Non-pigmented ciliary epithelial cell (primary cell): ENCODE results near the gene DLG1.

Source experiments
- DNase-seq: peaks from one replicate; pipeline ENCODE4 v3.0.0-alpha.2; 2010; ENCODE audit warnings: low read depth

Gene DLG1

DNA sequence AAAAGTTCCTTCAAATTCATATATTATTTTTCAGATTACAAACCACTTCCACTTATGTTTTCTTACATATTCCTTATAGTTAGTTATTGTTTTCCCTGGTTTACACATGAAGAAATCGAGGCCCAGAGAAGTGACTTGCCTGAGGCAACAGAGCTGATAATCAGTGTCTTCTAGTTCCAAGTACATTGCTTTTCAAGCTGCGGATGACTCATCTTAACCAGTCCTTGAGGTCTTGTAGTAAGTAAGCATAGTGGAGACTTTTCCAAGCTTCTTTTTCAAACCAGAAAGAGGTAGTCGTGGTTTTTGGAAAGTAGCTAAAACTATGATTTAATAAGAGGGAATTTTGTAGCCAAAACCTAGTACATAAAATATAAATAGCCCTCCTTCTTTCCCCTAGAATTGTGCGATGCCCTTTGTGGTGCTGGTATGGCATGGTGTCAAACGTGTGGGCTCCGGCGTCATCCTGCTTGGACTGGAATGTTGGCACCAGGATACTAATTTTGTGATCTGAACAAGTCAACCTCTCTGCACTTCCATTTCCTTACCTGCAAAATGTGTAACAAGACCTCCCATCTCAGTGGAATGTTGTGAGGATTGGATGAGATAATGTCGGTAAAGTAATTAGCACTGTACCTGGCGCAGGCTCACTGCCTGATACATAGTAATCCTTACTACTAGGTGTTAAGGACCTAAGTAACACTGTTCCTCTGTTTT is 19.0 kb upstream of the DLG1 start:
- peak; percentile 93 for DNase-seq

DNA sequence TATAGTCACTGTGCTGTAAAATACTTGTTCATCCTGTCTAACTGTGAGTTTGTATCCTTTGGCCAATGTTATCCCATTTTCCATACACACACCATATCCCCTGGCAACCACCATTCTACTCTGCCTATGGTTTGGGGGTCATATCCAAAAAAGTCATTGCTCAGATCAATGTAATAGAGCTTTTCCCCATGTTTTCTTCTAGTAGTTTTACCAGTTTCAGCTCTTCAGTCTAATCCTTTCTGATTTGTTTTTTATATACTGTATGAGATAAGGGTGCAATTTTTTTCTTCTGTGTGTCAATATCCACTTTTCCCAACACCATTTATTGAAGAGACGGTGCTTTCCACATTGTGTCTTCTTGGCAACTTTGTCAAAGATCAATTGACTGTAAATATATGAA is 14.0 kb upstream of the DLG1 start:
- no peak for DNase-seq

DNA sequence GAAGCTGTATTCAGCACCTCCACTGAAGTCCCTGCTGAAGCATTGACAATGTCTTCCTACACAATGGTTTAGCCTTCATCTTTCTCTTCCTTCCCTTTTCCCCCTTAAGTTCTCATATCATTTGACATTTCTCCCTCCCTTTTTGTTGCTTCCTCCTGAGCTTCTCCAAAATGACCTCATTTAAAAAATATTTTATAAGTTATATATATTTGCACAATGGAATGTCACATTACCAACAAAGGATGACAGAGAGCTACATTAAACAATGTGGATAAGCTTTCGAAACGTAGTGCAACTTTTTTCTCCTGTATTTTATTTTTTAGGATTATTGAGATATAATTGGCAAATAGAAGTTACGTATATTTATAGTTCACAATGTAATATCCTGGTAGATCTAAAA is 13.2 kb upstream of the DLG1 start:
- DNase-seq: no peak

DNA sequence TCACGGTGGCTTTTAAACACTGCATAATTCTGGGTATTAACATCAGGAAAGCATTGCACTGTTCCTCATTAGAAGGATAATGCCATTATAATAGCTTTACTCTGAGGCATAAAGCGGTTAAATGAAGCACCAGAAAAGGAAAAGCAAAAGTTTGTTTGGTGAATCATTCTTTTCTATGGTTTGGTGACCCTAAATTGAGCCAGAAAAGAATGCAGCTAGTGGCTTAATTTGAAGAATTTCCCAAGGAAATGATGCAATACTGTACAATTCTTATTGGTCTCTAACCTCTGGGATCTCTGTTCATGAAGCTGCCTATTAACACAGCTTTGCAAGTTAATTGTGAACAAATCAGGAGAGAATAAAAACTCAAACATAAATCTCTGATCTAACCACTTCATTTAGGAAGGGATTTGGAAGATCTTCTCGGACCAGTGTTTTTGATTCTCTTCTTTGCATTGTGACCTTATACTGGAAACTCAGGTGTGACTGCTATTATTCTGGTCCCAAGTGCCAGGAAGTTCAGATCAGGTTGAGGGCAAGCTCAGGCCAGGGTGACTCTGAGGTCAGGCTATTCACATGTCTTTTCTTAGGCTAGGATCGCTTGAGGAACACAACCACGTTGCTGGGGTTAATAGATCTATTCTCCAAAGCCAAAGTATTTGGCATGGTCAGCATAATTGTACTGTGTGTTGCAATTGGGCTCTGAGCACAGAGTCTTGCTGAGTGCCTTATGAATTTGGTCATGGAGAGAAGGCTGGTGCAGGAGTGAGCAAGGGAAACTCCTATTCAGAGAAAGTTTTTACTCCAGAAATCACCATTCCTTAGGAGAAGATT is 11.3 kb upstream of the DLG1 start:
- DNase-seq: peak; percentile 89

DNA sequence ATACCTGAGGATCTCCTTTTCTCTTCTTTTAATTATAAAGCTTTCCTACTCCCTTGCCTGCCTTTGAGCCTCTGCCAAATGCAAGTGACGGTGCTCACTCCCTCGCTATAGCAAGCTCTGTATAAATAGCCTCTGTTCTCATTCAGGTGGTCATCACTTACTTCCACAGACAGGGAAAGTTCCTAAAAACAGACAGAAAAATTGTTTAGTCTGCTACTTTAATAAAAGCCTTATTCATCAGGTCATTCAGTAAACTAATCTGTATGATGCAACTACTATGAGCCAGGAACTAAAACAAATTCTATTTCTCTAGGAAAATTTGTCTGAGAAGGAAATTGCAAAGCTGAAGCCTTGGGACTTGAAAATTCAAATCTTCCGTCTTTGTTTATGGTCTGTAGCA is 10.2 kb upstream of the DLG1 start:
- DNase-seq: no peak

DNA sequence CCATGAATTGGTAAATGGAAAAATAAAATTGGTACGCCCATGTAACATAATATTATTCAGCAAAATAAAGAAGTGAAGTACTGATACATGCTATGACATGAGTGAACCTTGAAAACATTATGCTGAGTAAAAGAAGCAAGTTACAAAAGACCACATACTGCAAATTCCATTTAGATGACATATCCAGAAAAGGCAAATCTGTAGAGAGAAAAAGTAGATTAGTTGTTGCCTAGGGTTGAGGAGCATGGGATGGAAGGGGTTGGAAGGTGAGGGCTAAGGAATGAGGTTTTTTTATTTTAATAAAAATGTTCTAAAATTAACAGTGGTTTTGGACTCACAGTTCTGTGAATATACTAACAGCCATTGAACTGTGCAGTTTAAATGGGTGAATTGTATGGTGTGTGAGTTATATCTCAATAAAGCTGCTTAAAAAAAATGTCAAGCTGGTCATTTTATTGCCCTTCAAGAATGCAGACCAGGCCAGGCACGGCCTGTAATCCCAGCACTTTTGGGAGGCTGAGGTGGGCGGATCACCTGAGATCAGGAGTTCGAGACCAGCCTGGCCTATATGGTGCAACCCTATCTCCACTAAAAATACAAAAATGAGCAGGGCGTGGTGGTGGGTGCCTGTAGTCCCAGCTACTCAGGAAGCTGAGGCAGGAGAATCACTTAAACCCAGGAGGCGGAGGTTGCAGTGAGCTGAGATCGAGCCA is 8.1 kb upstream of the DLG1 start:
- peak; percentile 85 for DNase-seq

DNA sequence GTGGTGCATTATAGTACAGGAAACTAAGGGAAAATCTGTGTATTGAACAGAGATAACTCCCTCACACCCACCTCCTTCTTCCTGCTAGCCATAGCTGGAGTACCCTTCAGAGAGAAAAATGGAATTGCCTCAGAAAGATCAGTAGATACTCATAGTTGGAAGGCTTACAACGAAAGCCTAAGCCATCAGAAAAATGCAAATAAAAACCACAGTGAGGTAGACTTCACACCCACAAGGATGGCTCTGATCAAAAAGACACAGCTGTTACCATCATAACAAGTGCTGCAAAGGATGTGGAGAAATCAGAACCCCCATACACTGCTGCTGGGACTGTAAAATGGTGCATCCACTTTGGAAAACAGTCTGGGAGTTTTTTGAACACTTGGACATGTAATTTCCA is 7.4 kb upstream of the DLG1 start:
- DNase-seq: peak; percentile 83

DNA sequence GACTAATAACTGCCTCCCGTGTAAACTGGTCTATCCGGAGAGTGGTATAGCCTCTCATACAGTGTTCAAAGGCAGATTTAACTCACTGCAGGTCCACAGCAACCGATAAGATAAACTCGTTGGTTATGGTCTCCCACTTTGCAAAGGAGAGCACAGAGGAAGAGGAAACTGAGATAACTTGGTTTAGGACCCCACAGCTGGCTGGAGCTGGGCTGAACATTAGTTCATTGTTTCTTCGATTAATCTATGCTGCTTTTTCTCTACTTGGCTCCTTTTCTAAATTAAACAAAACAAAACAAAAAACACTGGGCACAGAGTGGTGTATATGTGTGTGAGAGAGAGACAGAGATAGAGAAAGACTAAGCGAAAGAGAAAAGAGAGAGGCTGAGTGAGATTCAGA is 5.0 kb upstream of the DLG1 start:
- no peak for DNase-seq

DNA sequence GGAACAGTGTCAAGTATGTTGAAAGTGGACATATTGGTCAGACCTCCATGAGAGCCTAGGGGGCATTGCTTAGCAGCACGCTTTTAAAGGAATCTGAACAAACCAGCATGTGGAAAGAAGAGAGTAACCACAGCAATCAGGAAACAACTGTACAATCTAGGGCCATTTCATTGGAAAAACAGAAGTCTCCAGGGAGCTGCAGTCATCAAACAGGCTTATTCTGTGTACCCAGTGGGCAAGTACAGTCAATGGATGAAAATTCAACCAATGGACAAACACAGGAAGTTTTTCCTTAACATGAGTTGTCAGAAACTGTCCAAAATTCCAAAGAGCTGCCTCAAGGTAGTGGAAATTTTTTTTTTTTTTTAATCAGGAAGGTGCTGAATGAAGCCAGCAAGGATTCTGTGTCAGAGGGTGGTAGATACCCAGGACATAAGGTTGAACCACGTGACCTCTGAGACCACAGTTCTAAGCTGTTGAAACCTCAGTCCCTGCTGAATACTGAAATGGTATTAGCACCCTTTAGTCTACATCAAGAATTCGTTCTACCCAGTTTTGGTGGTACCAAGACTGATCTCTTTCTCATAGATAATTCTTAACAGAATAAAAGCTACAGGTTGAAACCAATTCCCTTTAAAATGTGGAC is 4.4 kb upstream of the DLG1 start:
- no peak for DNase-seq

DNA sequence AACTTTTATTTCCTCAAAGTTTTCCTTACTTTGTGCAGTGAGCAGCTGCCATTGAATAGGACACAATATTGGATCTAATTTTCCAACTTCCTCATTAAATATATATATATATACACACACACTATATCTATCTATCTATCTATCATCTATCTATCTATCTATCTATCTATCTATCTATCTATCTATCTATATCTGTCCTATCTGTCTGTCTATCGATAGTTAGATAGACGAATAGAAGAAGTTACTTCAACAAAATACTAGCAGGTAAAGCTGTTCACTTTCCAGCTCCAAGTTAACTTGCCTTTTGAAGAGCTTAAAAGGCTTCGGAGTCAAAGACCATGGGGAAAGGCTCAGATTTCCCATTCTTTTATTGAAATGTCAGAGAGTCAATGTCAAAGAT is 3.6 kb upstream of the DLG1 start:
- no peak for DNase-seq

DNA sequence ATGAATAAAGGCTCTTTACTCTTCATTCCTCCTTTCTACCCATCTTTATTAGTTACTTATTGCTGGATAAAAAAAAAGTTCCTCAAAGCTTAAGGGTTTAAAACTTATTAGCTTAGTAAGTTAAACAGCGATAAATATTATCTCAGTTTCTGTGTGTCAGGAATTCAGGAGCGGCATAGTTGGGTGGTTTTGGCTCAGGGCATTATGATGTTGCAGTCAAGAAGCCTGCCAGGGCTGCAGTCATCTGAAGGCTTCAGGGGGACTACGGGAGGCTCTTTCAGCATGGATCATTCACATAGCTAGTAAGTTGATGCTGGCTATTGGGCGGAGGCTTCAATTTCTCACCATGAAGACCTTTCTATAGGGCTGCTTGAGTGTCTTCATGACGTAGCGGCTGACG is 1.9 kb upstream of the DLG1 start:
- no peak for DNase-seq

DNA sequence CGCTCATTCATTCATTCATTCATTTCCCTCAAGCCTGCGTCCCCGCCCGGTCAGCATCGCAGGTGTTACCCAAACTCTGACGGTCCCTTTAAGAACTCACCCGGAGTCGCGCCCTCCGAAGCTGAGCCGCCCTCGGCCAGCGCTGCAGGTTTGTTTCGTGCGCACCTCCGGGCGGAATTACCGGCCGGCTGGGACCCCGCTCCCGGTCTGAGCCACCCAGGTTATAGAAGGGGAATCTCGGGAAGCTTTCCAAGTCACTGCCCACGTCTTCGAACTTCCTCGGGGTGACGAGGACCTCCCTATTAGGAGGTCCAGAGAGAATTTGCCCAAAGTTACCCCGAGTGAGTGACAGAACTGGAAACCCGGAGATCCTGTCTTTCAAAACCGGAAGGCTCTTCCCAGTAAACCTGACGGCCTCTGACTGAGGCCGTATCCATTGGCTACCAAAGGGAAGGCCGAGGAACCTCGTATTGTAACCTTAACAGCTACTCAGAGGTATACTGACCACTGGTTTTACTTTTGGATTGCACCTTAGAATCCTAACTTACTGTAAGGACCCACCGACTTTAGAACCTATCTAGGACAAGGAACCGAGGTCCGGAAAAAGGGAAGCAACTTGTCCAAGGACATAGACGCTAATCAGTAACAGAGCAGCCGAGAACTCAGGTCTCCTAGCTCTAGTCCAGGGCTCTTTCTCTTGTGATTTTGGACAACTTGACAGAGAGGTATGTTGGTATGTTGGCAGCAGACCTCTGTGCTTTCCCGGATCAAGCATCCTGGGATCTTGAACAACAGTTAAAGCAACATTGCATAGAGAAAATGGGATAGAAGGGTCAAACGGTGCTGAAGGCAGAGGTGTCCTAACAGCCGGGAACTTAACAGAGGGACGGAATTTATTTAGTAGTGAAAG is 788 bp upstream of the DLG1 start:
- no peak for DNase-seq

DNA sequence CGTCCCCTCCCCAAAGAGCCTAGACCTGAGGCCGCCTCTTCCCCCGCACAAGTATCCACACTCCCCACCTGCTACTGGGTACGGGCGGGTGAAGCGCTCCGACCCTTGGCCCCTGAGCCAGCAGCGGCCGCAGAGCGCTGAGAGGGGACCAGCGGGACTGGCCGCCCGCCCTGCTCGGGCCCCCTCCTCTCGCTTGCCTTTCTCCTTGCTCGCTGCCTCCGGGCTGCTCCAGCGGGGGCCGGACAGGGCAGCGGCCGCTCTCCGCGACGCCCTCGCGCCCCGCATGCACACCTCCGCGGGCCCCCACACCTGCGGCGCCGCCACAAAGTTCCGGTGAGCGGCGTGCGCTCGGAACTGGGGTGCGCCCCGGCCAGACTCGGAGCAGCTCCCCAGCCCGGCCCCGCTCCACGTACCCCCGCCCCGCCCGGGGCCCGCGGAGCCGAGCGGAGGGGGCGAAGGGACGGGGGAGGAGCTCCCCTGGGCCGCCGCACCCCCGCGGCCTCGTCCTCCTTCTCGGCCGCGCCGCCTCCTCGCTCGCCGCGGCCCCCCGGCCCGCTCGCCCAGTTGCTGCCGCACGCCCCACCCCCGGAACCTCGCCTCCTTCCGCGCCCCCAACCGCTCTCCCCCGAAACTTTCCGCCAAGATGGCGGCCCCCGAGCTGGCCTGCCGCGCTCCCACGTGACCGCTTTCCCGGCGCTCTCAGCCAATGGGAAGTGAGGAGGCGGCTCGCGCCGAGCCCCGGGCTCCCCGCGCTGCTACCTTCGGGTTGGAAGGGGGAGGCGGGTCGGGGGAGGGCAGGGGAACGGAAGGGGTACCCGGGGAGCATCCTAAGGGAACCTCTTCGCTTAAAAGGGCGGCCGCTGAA is 704 bp downstream of the DLG1 start:
- no peak for DNase-seq

DNA sequence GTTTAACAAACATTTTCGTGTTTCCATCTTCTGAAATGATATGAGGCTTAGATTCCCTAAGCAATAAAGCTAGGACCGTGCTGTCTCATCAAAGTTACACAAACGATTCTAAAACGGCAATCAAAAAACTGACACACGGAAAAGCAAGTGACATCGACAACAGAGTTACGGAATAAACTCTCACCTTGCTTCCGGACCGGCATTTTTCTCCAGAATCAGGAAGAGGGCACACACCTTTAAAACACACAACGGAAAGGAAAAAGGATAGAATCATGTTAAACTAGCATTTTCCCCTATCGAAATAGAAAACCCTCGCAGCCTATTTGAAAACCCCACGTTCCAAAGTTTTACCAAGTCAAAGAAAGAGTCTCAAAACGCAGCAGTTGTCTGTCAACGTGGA is 1.4 kb downstream of the DLG1 start:
- DNase-seq: no peak

DNA sequence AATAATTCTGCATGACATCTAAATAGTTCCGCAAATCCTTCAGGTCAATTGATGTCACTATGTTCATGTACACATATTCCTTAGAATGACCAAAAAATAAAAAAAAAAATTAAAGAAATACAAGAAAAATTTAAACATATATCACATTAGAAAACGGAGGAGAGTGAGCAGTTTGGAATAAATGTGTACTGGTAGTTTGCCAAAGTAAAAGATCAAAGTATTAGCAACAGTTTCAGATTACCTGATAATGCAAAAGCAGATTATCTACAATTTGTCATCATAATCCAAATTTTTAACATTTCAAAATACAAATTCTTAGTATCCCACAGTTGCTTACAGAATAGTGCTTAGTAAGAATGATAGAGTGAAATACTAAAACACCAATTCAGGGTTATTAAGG is 1.9 kb downstream of the DLG1 start:
- no peak for DNase-seq

DNA sequence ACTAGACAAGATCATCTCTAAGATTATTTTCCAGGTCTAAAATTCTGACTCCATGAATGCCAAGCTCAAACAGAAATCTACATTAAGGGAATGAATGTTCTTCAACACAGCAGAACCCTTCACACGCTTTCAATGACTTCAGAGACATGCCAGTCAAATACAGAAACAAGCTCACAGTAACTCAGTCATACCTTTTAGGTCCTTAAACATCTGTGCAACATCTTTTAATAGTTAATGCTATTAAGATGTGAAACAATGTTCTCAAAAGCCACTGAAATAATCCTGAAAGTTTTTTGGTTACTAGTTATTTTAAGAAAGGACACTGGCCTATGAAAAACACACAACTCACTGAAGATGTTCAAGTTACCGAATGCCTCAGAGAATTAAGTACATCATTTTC is 2.5 kb downstream of the DLG1 start:
- DNase-seq: no peak

DNA sequence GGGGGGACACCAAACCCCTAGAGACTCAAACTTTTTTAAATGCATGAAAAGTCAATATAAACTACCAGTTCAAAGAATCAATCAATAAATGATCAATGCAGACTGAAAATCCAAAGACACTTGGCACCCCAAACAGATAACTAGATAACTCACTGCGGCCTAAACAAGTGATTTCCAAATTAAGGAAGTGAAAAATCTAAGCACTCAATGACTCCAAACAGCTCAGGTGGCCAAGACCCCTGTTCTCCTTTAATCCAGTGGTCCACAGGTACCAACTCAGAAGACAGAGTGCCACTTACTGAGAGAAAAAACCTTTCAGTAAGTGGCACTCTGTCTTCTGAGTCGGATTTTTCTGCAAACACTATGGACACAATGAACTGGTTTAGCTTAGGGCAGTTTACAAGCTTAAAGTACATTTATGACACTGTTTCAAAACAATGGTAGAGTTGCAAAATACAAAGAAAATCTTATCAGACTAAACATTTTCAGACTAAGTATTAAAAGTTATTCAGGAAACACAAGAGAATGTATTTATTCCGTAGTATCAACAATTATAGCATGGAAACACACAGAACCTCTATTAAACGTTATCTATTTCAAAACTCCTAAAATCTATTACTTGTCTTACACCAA is 4.7 kb downstream of the DLG1 start:
- DNase-seq: no peak

DNA sequence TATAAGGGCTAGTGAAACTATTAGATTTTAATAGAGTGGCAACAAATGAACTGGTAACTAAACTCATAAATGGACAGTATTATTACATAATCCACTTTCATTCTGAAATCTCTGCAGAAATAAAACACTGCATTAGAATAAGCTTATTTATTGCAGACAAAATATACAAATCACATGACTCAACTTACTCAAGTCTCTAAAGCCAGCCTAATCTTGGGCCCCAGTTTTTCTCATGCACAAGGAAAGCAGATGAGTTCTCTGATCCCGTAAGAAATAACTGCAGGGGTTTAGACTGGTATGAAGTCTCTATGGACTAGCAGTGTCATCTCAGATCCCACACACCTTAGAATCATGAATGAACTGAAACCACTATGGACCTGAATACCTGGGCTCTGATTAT is 5.8 kb downstream of the DLG1 start:
- no peak for DNase-seq

DNA sequence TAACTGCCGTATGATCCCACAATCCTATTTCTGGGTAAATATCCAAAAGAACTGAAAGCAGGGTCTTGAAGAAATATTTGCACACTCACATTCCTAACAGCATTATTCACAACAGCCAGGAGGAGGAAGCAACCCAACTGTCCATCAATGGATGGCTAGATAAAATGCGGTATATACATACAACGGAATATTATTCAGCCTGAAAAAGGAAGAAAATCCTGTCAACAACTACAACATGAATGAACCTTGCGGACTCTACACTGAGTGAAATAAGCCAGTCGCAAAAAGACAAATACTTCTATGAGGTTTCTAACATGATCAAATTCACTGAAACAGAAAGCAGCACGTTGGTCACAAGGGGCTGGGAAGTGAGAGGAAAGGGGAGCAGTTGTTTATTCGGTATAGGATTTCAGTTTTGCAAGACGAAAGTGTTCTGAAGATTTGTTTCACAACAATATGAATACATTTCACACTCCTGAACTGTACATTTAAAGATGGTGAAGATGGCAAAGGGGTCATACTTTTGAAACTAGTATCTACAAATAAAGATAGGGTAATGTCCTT is 6.2 kb downstream of the DLG1 start:
- DNase-seq: no peak

DNA sequence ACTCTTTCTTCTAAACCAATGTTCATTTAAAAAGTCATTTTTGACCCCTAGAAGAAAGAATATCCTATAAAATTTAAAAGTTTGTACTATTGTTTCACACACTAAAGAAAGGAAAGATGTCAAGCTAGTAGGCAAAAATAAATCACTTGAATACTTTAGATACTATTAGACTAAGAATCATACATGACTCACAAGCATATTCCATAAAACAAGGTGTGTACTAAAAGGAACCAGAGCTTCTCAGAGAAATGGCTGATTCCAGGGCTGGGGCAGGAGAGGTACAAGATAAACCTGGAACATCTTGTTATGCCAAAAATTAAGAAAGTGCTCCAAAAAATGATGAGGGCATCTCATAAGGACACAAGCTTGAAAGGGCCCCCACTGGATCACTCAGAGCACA is 8.7 kb downstream of the DLG1 start:
- no peak for DNase-seq
